Suprapubic skin (tissue), 4 donors: ENCODE results near the gene FKBP15. TPM values are rescaled to one million over a fixed set of nuclear protein-coding genes. Genes with fewer than 3 reads are reported as not detected.

Experiments
- DNase-seq, 2 donors: peaks; one replicate each; pipeline ENCODE4 v3.0.0-alpha.2; 2019; ENCODE audit warnings: low spot score in 2 of 2
- H3K27ac ChIP-seq: fragments of 200-600 bp; sonication (generic); one replicate; pipeline ENCODE4 v1.5.1; 2019
- H3K27me3 ChIP-seq: fragments of 200-600 bp; sonication (generic); one replicate; pipeline ENCODE4 v1.5.1; 2019
- H3K36me3 ChIP-seq: fragments of 200-600 bp; sonication (generic); one replicate; pipeline ENCODE4 v1.5.1; 2019
- H3K4me1 ChIP-seq: fragments of 200-600 bp; sonication (generic); one replicate; pipeline ENCODE4 v1.5.1; 2019
- H3K4me3 ChIP-seq: fragments of 200-600 bp; sonication (generic); one replicate; pipeline ENCODE4 v1.5.1; 2019; ENCODE audit warnings: mild to moderate bottlenecking
- H3K9me3 ChIP-seq: fragments of 200-600 bp; sonication (generic); one replicate; pipeline ENCODE4 v1.5.1; 2019
- CTCF ChIP-seq, 2 donors: fragments of 200-600 bp in 1 of 2; fragments of 450-650 bp in 1 of 2; sonication (generic) in 1 of 2; IDR thresholded peaks; one replicate each; pipeline ENCODE4 v1.5.1; 2016 to 2019; ENCODE audit warnings: antibody characterized with exemption in 2 of 2, mild to moderate bottlenecking in 1 of 2, moderate library complexity in 1 of 2
- EP300 ChIP-seq: sonication (generic); formaldehyde crosslinking; IDR thresholded peaks from one replicate; pipeline ENCODE4 v1.6.1; 2017; ENCODE audit warnings: antibody characterized with exemption
- POLR2A ChIP-seq, 2 donors: fragments of 450-650 bp; IDR thresholded peaks; one replicate each; pipeline ENCODE4 v1.6.1; 2017; ENCODE audit warnings: antibody characterized with exemption in 2 of 2, mild to moderate bottlenecking in 2 of 2, moderate library complexity in 2 of 2
- POLR2AphosphoS5 ChIP-seq, 3 donors: sonication (generic); formaldehyde crosslinking; IDR thresholded peaks; one replicate each; pipeline ENCODE4 v1.6.1; 2017; ENCODE audit warnings: antibody characterized with exemption in 3 of 3
- WGBS: methylation state at CpG from one replicate; pipeline ENCODE4 v1.1.5; 2018; 5-methylcytosine and 5-hydroxymethylcytosine counted together
- total RNA-seq, 4 donors: library from RNA; depleted of rRNA; stranded (reverse); fragments of >200 nt; gene quantifications; one replicate each; pipeline ENCODE4 v1.1.0, GENCODE V29; 2016

The FKBP15 gene
- total RNA-seq, 4 donors from 2014 or later = 26.2 to 45.7 (median 30.5) TPM

GRCh38 chr9:113181165-113181564, 39.9 kb downstream of the FKBP15 start:
- no peaks in the 10 kb centered on the region for H3K27me3 ChIP-seq
- H3K4me3 ChIP-seq = no peak overlapping the region
- peaks cover 95% of the 10 kb centered on the region for H3K36me3 ChIP-seq
- TF ChIP-seq CTCF (IDR thresholded peaks at IDR 0.05) = no peak
- no peak for TF ChIP-seq POLR2A (IDR thresholded peaks at IDR 0.05)
- no peak for TF ChIP-seq EP300
- TF ChIP-seq POLR2AphosphoS5 (IDR thresholded peaks at IDR 0.05) = no peak
- no peaks in the 10 kb centered on the region for H3K4me1 ChIP-seq
- H3K9me3 ChIP-seq = no peaks in the 10 kb centered on the region
- no peak overlapping the region for H3K27ac ChIP-seq
- no peak for DNase-seq

GRCh38 chr9:113179839-113180238, 41.2 kb downstream of the FKBP15 start:
- TF ChIP-seq CTCF (IDR thresholded peaks at IDR 0.05) = no peak
- TF ChIP-seq EP300 = no peak
- no peak for TF ChIP-seq POLR2A (IDR thresholded peaks at IDR 0.05)
- TF ChIP-seq POLR2AphosphoS5 (IDR thresholded peaks at IDR 0.05) = no peak
- no peaks in the 10 kb centered on the region for H3K4me1 ChIP-seq
- no peak overlapping the region for H3K27ac ChIP-seq
- H3K9me3 ChIP-seq = no peaks in the 10 kb centered on the region
- 0% methylated on average over 1 of the region's 1 CpG for WGBS
- no peak for DNase-seq
- H3K4me3 ChIP-seq = no peak overlapping the region
- peaks cover 89% of the 10 kb centered on the region for H3K36me3 ChIP-seq
- no peaks in the 10 kb centered on the region for H3K27me3 ChIP-seq

GRCh38 chr9:113178087-113178486, 43.0 kb downstream of the FKBP15 start:
- Histone ChIP-seq H3K4me1 (no peaks in the 10 kb centered on the region), H3K27me3 (no peaks in the 10 kb centered on the region), H3K27ac (no peak overlapping the region), H3K36me3 (peaks cover 87% of the 10 kb centered on the region), H3K9me3 (no peaks in the 10 kb centered on the region), H3K4me3 (no peak overlapping the region)
- 100% methylated on average over 1 of the region's 1 CpG for WGBS
- DNase-seq = no peak
- no peak for TF ChIP-seq POLR2A (IDR thresholded peaks at IDR 0.05)
- no peak for TF ChIP-seq EP300
- no peak for TF ChIP-seq POLR2AphosphoS5 (IDR thresholded peaks at IDR 0.05)
- no peak for TF ChIP-seq CTCF (IDR thresholded peaks at IDR 0.05)

- H3K9me3 ChIP-seq = no peaks in the 10 kb centered on the region
- no peak overlapping the region for H3K27ac ChIP-seq
- TF ChIP-seq CTCF (IDR thresholded peaks at IDR 0.05) (no peak), POLR2A (IDR thresholded peaks at IDR 0.05) (no peak), EP300 (no peak), POLR2AphosphoS5 (IDR thresholded peaks at IDR 0.05) (no peak)
- no peaks in the 10 kb centered on the region for H3K4me1 ChIP-seq
- no peak for DNase-seq
- H3K4me3 ChIP-seq = no peak overlapping the region
- H3K27me3 ChIP-seq = no peaks in the 10 kb centered on the region
- WGBS = 96% methylated on average over 2 of the region's 2 CpGs
- H3K36me3 ChIP-seq = peaks cover 87% of the 10 kb centered on the region
Measured at GRCh38 chr9:113177251-113177650, 43.8 kb downstream of the FKBP15 start.

- Histone ChIP-seq H3K27ac (no peak overlapping the region), H3K4me3 (no peak overlapping the region), H3K36me3 (peaks cover 86% of the 10 kb centered on the region), H3K27me3 (no peaks in the 10 kb centered on the region), H3K4me1 (no peaks in the 10 kb centered on the region), H3K9me3 (no peaks in the 10 kb centered on the region)
- WGBS = 86% methylated on average over 6 of the region's 6 CpGs
- no peak for TF ChIP-seq POLR2AphosphoS5 (IDR thresholded peaks at IDR 0.05)
- TF ChIP-seq EP300 = no peak
- TF ChIP-seq POLR2A (IDR thresholded peaks at IDR 0.05) = no peak
- TF ChIP-seq CTCF (IDR thresholded peaks at IDR 0.05) = no peak
- no peak for DNase-seq
Measured at GRCh38 chr9:113176803-113177202, 44.3 kb downstream of the FKBP15 start.
